IPS-18a (cell line): ENCODE data around the gene TBC1D1.

Experiments used
- H3K27ac ChIP-seq: one replicate; pipeline ENCODE4 v1.5.1; 2013; ENCODE audit warnings: low read length
- H3K27me3 ChIP-seq: one replicate; pipeline ENCODE4 v1.6.1; 2013; ENCODE audit warnings: mild to moderate bottlenecking, low read length; ENCODE audit not compliant: control insufficient read depth, insufficient read depth
- H3K36me3 ChIP-seq: one replicate; pipeline ENCODE4 v1.6.1; 2013; ENCODE audit warnings: low read depth, low read length; ENCODE audit not compliant: control insufficient read depth
- H3K4me1 ChIP-seq: one replicate; pipeline ENCODE4 v1.6.1; 2013; ENCODE audit warnings: low read depth, low read length; ENCODE audit not compliant: control insufficient read depth
- H3K4me3 ChIP-seq: one replicate; pipeline ENCODE4 v1.5.1; 2013; ENCODE audit warnings: low read length
- H3K9ac ChIP-seq: one replicate; pipeline ENCODE4 v1.6.1; 2013; ENCODE audit warnings: mild to moderate bottlenecking, low read length, moderate library complexity
- H3K9me3 ChIP-seq: one replicate; pipeline ENCODE4 v1.6.1; 2013; ENCODE audit warnings: low read depth, low read length; ENCODE audit not compliant: control insufficient read depth

Gene TBC1D1

GRCh38 chr4:37956941-37957340, 66.1 kb downstream of the TBC1D1 start:
- H3K4me1 ChIP-seq: no peaks in the 10 kb centered on the region
- H3K27me3 ChIP-seq: no peaks in the 10 kb centered on the region
- no peaks in the 10 kb centered on the region for H3K9me3 ChIP-seq
- H3K36me3 ChIP-seq: no peaks in the 10 kb centered on the region
- H3K4me3 ChIP-seq: no peak overlapping the region
- no peak overlapping the region for H3K9ac ChIP-seq
- H3K27ac ChIP-seq: no peak overlapping the region

GRCh38 chr4:37958932-37959331, 68.0 kb downstream of the TBC1D1 start:
- no peaks in the 10 kb centered on the region for H3K36me3 ChIP-seq
- no peak overlapping the region for H3K27ac ChIP-seq
- H3K27me3 ChIP-seq: no peaks in the 10 kb centered on the region
- H3K4me3 ChIP-seq: no peak overlapping the region
- H3K9me3 ChIP-seq: no peaks in the 10 kb centered on the region
- H3K9ac ChIP-seq: no peak overlapping the region
- H3K4me1 ChIP-seq: no peaks in the 10 kb centered on the region

GRCh38 chr4:37960098-37960497, 69.2 kb downstream of the TBC1D1 start, which contains the start of gene PTTG2:
Gene PTTG2, plus strand, starts transcription at chr4:37960398. Its CDS starts 37 bp downstream, at chr4:37960435.
- Histone ChIP-seq H3K4me1 (no peaks in the 10 kb centered on the region), H3K36me3 (no peaks in the 10 kb centered on the region), H3K9ac (no peak within 1 kb of the TSS), H3K27ac (no peak within 1 kb of the TSS), H3K4me3 (no peak within 1 kb of the TSS), H3K9me3 (no peaks in the 10 kb centered on the region), H3K27me3 (no peaks in the 10 kb centered on the region)

- Histone ChIP-seq H3K9me3 (no peaks in the 10 kb centered on the region), H3K9ac (no peak overlapping the region), H3K4me1 (no peaks in the 10 kb centered on the region), H3K27me3 (no peaks in the 10 kb centered on the region), H3K36me3 (no peaks in the 10 kb centered on the region), H3K4me3 (no peak overlapping the region), H3K27ac (no peak overlapping the region)
These were observed 70.0 kb downstream of the TBC1D1 start for GRCh38 chr4:37960679-37961450.

- Histone ChIP-seq H3K27me3 (no peaks in the 10 kb centered on the region), H3K36me3 (no peaks in the 10 kb centered on the region), H3K9me3 (no peaks in the 10 kb centered on the region), H3K27ac (no peak overlapping the region), H3K9ac (no peak overlapping the region), H3K4me3 (no peak overlapping the region), H3K4me1 (no peaks in the 10 kb centered on the region)
These were observed 74.0 kb downstream of the TBC1D1 start for GRCh38 chr4:37964734-37965457.

- no peaks in the 10 kb centered on the region for H3K4me1 ChIP-seq
- no peak overlapping the region for H3K9ac ChIP-seq
- H3K4me3 ChIP-seq: no peak overlapping the region
- H3K27me3 ChIP-seq: no peaks in the 10 kb centered on the region
- no peak overlapping the region for H3K27ac ChIP-seq
- H3K36me3 ChIP-seq: no peaks in the 10 kb centered on the region
- H3K9me3 ChIP-seq: no peaks in the 10 kb centered on the region
These were observed 75.2 kb downstream of the TBC1D1 start for GRCh38 chr4:37966044-37966443.

- Histone ChIP-seq H3K36me3 (no peaks in the 10 kb centered on the region), H3K9ac (no peak overlapping the region), H3K4me3 (no peak overlapping the region), H3K9me3 (no peaks in the 10 kb centered on the region), H3K27me3 (no peaks in the 10 kb centered on the region), H3K4me1 (no peaks in the 10 kb centered on the region), H3K27ac (no peak overlapping the region)
These were observed 76.9 kb downstream of the TBC1D1 start for GRCh38 chr4:37967736-37968135.

GRCh38 chr4:37968747-37969146, 77.9 kb downstream of the TBC1D1 start:
- H3K36me3 ChIP-seq: no peaks in the 10 kb centered on the region
- H3K4me1 ChIP-seq: no peaks in the 10 kb centered on the region
- no peak overlapping the region for H3K27ac ChIP-seq
- H3K9ac ChIP-seq: no peak overlapping the region
- no peak overlapping the region for H3K4me3 ChIP-seq
- no peaks in the 10 kb centered on the region for H3K9me3 ChIP-seq
- no peaks in the 10 kb centered on the region for H3K27me3 ChIP-seq

- no peaks in the 10 kb centered on the region for H3K27me3 ChIP-seq
- no peaks in the 10 kb centered on the region for H3K36me3 ChIP-seq
These were observed 79.8 kb downstream of the TBC1D1 start for GRCh38 chr4:37970702-37971101.

GRCh38 chr4:37971202-37971601, 80.3 kb downstream of the TBC1D1 start:
- Histone ChIP-seq H3K27me3 (no peaks in the 10 kb centered on the region), H3K4me3 (no peak overlapping the region), H3K36me3 (no peaks in the 10 kb centered on the region), H3K27ac (no peak overlapping the region), H3K9me3 (no peaks in the 10 kb centered on the region), H3K4me1 (peaks cover 1% of the 10 kb centered on the region), H3K9ac (no peak overlapping the region)

More at GRCh38 chr4:37970702-37971101, 79.8 kb downstream of the TBC1D1 start:
- H3K4me1 ChIP-seq: no peaks in the 10 kb centered on the region
- H3K27ac ChIP-seq: no peak overlapping the region
- H3K4me3 ChIP-seq: no peak overlapping the region
- no peak overlapping the region for H3K9ac ChIP-seq
- no peaks in the 10 kb centered on the region for H3K9me3 ChIP-seq

GRCh38 chr4:37973441-37973840, 82.6 kb downstream of the TBC1D1 start:
- H3K4me1 ChIP-seq: peaks cover 15% of the 10 kb centered on the region
- H3K27me3 ChIP-seq: no peaks in the 10 kb centered on the region
- H3K9ac ChIP-seq: no peak overlapping the region
- H3K27ac ChIP-seq: no peak overlapping the region
- H3K9me3 ChIP-seq: no peaks in the 10 kb centered on the region
- no peaks in the 10 kb centered on the region for H3K36me3 ChIP-seq
- no peak overlapping the region for H3K4me3 ChIP-seq
